Bone marrow (tissue), 2 donors: ENCODE measurements around the gene ULK2.

ENCODE experiments used
- DNase-seq, 2 donors: peaks; one replicate each; lab custom pipeline; 2025; lab: John Stamatoyannopoulos, UW

Gene ULK2

GRCh38 chr17:19726631-19727376, 140.9 kb downstream of the ULK2 start:
- DNase-seq: no peak

DNA sequence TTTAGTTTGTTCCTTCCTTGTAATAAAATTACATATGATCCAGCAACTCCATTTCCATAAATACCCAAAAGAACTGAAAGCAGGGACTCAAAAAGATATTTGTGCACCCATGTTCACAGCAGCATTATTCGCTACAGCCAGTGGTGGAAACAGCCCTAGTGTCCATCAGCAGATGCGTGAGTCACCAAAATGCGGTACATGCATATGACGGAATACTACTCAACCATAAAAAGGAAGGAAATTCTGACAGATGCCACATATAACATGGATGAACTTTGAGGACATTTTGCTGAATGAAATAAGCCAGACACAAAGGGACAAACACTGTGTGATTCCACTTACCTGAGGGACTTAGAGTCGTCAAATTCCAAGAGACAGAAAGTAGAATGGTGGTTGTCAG, 142.2 kb downstream of the ULK2 start:
- no peak for DNase-seq

DNA sequence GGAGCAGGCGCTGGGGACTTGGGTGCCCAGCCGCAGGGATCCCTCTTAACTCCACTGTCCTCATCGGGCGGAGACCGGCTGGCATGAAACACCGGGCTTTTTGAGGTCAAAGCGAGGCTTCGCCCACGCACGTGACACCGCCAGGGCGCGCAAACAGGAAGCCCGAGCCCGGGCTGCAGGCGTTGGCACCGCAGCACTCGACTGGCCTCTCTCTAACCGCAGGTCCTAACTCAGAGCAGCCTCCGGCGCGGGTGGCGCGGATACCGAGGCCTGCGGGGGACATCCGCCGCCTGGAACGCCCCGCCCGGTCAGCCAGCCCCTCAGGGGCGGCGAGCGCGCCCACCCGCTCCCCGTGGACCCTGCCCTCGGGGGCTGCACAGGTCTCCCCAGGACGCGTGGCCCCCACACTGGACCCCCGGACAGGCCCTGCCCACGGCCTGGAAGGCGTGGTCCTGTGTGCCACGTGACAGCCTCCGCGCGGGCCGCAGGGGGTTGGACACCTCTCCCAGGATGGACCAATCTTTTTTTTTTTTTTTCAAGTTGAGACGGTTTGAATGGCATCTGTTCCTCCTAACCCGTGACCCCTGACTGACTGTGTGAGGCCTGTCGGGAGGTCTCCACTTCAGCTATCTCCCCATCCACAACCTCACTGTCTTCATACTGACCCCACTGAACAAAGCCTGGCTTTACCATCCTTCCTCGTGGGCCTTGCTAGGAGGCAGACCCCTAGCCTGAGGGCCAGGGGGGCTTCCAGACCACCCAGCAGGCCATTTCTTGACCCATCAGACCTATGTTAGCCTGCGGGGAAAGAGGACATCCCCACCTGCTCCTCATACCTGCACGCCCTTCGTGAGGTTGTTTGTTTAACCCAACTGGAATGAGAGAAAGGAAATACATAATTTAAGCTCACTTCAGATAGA, 143.0 kb downstream of the ULK2 start:
- DNase-seq: peak in 1 of 2 donors; percentile 48

GRCh38 chr17:19723964-19724363, 143.8 kb downstream of the ULK2 start:
- no peak for DNase-seq
